Measurements from ENCODE around the gene SLC19A1.

DNA sequence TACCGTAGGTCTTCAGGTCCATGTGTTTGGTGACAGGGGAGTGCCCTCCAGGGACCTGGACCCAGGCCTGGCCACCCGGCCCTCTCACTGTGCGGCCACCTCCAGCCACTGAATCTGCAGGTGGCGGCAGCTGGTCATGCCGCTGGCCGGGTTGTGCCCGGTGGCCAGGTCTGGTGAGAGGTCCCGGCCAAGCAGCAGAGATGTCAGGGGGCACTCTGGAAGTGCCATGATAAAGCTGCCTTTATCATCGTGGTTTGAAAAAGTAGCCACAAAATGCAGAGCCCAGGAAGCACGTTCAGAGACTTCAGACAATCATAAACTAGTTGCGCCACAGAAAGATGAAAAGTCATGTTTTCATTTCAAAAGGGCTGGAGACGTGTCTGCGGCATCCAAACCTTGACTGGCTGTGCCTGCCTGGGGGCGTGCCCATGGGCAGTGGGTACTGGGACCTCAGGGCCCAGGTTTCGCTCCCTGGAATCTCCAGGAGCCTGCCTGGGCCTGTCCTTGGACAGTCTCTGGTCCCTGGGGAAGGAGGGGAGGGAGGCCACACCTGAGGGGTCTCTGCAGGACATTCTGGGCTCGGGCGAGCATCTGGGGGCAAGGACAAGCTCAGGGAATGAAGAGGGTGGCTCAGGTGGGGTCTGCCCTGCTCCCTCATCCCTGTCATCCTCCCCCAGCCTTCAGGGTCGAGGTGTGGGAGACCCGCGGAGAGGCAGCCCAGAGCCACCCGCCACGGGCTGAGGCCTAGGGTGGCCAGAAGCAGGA, 92.4 kb downstream of the SLC19A1 start:
- TF ChIP-seq, protein P1, sequence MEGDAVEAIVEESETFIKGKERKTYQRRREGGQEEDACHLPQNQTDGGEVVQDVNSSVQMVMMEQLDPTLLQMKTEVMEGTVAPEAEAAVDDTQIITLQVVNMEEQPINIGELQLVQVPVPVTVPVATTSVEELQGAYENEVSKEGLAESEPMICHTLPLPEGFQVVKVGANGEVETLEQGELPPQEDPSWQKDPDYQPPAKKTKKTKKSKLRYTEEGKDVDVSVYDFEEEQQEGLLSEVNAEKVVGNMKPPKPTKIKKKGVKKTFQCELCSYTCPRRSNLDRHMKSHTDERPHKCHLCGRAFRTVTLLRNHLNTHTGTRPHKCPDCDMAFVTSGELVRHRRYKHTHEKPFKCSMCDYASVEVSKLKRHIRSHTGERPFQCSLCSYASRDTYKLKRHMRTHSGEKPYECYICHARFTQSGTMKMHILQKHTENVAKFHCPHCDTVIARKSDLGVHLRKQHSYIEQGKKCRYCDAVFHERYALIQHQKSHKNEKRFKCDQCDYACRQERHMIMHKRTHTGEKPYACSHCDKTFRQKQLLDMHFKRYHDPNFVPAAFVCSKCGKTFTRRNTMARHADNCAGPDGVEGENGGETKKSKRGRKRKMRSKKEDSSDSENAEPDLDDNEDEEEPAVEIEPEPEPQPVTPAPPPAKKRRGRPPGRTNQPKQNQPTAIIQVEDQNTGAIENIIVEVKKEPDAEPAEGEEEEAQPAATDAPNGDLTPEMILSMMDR (IDR thresholded peaks at IDR 0.05): no peak
- no peak for TF ChIP-seq POLR2A (IDR thresholded peaks at IDR 0.05)
